K562 treated with DMSO at 1 percent for 4 hours (cell line): ENCODE results near the gene LAX1. TPM values are rescaled to one million over a fixed set of nuclear protein-coding genes. Genes with fewer than 3 reads are reported as not detected.

ENCODE experiments used
- total RNA-seq: library from RNA; unstranded; fragments of 300-600 nt; gene quantifications from 2 replicates; pipeline ENCODE4 v1.2.3, GENCODE V29; 2022; ENCODE audit not compliant: insufficient read depth

LAX1 gene
- not detected in 2 replicates for total RNA-seq

GRCh38 chr1:203765029-203765837 lies at the start of gene LAX1:
Gene LAX1, plus strand, starts transcription at chr1:203765183. Its CDS starts 383 bp downstream, at chr1:203765566.

GRCh38 chr1:203795441-203796235 lies 30.7 kb downstream of the LAX1 start, which contains the start of the genes ZBED6 and ZC3H11A:
Gene ZBED6, plus strand, starts transcription at chr1:203795623. Its CDS starts 1,900 bp downstream, at chr1:203797523.
Gene ZC3H11A, plus strand, starts transcription at chr1:203795623. Its CDS starts 21,448 bp downstream, at chr1:203817071.

Other genes starting within 250 kb of the LAX1 start
- 12.7 and 14.8 TPM in 2 replicates for gene ATP2B4, start 138.4 kb upstream of the LAX1 start, total RNA-seq
- 1.2 and 3.7 TPM in 2 replicates for gene ZBED6, start 30.4 kb downstream of the LAX1 start, total RNA-seq
- 63.6 and 74.8 TPM in 2 replicates for gene ZC3H11A, start 30.4 kb downstream of the LAX1 start, total RNA-seq
- gene SNRPE, start 96.4 kb downstream of the LAX1 start, total RNA-seq: 92.7 and 138 TPM in 2 replicates